Astrocyte (in vitro differentiated cells and primary cell): ENCODE data around the gene B9D1. TPM values are rescaled to one million over a fixed set of nuclear protein-coding genes. Genes with fewer than 3 reads are reported as not detected.
A peak's percentile ranks its signal among the peaks of the same experiment; 100 is the strongest.

ENCODE experiments used
- DNase-seq: peaks from one replicate; pipeline ENCODE4 v3.0.0-alpha.2; 2010; ENCODE audit warnings: low read depth
- FAIRE-seq: peaks from 2 replicates; lab custom pipeline; 2011; peaks lifted over from hg19 to GRCh38; lab: Jason Lieb, UNC
- H2AFZ ChIP-seq: 2 replicates; pipeline ENCODE4 v1.6.0; 2012; ENCODE audit warnings: low read depth, low read length, inconsistent platforms
- H3K27ac ChIP-seq: 2 replicates; pipeline ENCODE4 v1.5.1; 2011; ENCODE audit warnings: low read depth, low read length, inconsistent platforms
- H3K27me3 ChIP-seq: 2 replicates; pipeline ENCODE4 v1.6.0; 2011; ENCODE audit warnings: low read length, inconsistent platforms; ENCODE audit not compliant: insufficient read depth
- H3K36me3 ChIP-seq: 2 replicates; pipeline ENCODE4 v1.5.1; 2011; ENCODE audit warnings: low read length, inconsistent platforms; ENCODE audit not compliant: insufficient read depth
- H3K4me1 ChIP-seq: 2 replicates; pipeline ENCODE4 v1.5.1; 2011; ENCODE audit warnings: low read length, inconsistent platforms; ENCODE audit not compliant: insufficient read depth
- H3K4me2 ChIP-seq: 2 replicates; pipeline ENCODE4 v1.6.0; 2012; ENCODE audit warnings: low read length, inconsistent platforms
- H3K4me3 ChIP-seq: 2 replicates; pipeline ENCODE4 v1.5.1; 2011; ENCODE audit warnings: low read depth, mild to moderate bottlenecking, low read length, inconsistent platforms; ENCODE audit not compliant: insufficient read depth
- H3K79me2 ChIP-seq: 2 replicates; pipeline ENCODE4 v1.6.0; 2012; ENCODE audit warnings: mild to moderate bottlenecking, low read length, inconsistent platforms; ENCODE audit not compliant: insufficient read depth
- H3K9ac ChIP-seq: 2 replicates; pipeline ENCODE4 v1.6.0; 2012; ENCODE audit warnings: mild to moderate bottlenecking, low read length, inconsistent platforms
- H3K9me3 ChIP-seq: 2 replicates; pipeline ENCODE4 v1.5.1; 2012; ENCODE audit warnings: low read depth, mild to moderate bottlenecking, low read length, inconsistent platforms; ENCODE audit not compliant: insufficient read depth
- H4K20me1 ChIP-seq: 2 replicates; pipeline ENCODE4 v1.6.0; 2012; ENCODE audit warnings: low read length, inconsistent platforms; ENCODE audit not compliant: insufficient read depth
- H3K27ac Mint-ChIP-seq: one replicate; pipeline ENCODE4 v1.8.0; 2021; ENCODE audit warnings: mild to moderate bottlenecking, mixed read lengths; ENCODE audit not compliant: unreplicated experiment
- H3K27me3 Mint-ChIP-seq: one replicate; pipeline ENCODE4 v1.8.0; 2021; ENCODE audit warnings: low read depth, mixed read lengths; ENCODE audit not compliant: unreplicated experiment
- H3K36me3 Mint-ChIP-seq: one replicate; pipeline ENCODE4 v1.8.0; 2021; ENCODE audit warnings: low read depth, mixed read lengths; ENCODE audit not compliant: unreplicated experiment
- H3K4me1 Mint-ChIP-seq: one replicate; pipeline ENCODE4 v1.8.0; 2021; ENCODE audit warnings: low read depth, mixed read lengths; ENCODE audit not compliant: unreplicated experiment
- H3K4me3 Mint-ChIP-seq: one replicate; pipeline ENCODE4 v1.8.0; 2021; ENCODE audit warnings: mild to moderate bottlenecking, moderate library complexity, mixed read lengths; ENCODE audit not compliant: unreplicated experiment
- H3K9me3 Mint-ChIP-seq: one replicate; pipeline ENCODE4 v1.8.0; 2021; ENCODE audit warnings: mild to moderate bottlenecking, mixed read lengths; ENCODE audit not compliant: unreplicated experiment
- EZH2 ChIP-seq: IDR thresholded peaks from 2 replicates; pipeline ENCODE4 v1.6.1; 2012; ENCODE audit warnings: mild to moderate bottlenecking, low read length, inconsistent platforms; ENCODE audit not compliant: insufficient read depth
- total RNA-seq: library from RNA; stranded (reverse); gene quantifications from 2 replicates; pipeline ENCODE4 v1.2.1, GENCODE V29; 2021
- TF ChIP-seq, protein P1 (sequence below): IDR thresholded peaks from 2 replicates; pipeline ENCODE4 v1.5.1; 2011; ENCODE audit warnings: low read depth, mild to moderate bottlenecking, inconsistent platforms, low read length, moderate library complexity; ENCODE audit not compliant: insufficient read depth

The B9D1 gene
- total RNA-seq, 1 donor from 2014 or later, result 10.2 TPM

DNA sequence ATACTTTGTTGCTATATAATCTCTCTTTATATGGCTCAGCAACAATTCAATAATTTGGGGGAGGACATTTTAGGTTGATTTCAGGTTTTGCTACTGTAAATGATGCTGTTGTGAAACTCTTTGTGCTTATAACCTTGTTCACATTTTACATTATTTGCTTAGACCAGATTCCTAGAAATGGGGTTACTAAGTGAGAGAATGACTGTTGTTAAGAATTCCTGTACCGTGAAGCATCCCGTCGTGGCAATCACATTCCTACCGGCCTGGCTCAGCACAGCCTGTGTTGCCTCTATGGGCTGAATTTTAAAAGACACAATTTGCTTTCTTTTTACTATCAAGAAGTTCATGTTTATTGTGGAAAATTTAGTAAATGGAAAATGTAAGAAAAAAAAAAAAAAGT, 31.4 kb downstream of the B9D1 start:
- Histone ChIP-seq H4K20me1 (no peaks in the 10 kb centered on the region), H3K4me1 (peaks cover 34% of the 10 kb centered on the region), H3K4me2 (peak overlapping the region; percentile 73), H3K4me3 (peak overlapping the region; percentile 13), H3K9me3 (no peaks in the 10 kb centered on the region), H3K36me3 (no peaks in the 10 kb centered on the region), H3K27ac (peak overlapping the region; percentile 83), H3K27me3 (no peaks in the 10 kb centered on the region), H2AFZ (no peak overlapping the region), H3K9ac (peak overlapping the region; percentile 67), H3K79me2 (no peaks in the 10 kb centered on the region)
- peak overlapping the region; percentile 30 for H3K4me3 Mint-ChIP-seq
- FAIRE-seq (peak; percentile 68), DNase-seq (peak; percentile 86)
- no peaks in the 10 kb centered on the region for H3K27me3 Mint-ChIP-seq
- TF ChIP-seq EZH2, result no peak
- TF ChIP-seq, protein P1, sequence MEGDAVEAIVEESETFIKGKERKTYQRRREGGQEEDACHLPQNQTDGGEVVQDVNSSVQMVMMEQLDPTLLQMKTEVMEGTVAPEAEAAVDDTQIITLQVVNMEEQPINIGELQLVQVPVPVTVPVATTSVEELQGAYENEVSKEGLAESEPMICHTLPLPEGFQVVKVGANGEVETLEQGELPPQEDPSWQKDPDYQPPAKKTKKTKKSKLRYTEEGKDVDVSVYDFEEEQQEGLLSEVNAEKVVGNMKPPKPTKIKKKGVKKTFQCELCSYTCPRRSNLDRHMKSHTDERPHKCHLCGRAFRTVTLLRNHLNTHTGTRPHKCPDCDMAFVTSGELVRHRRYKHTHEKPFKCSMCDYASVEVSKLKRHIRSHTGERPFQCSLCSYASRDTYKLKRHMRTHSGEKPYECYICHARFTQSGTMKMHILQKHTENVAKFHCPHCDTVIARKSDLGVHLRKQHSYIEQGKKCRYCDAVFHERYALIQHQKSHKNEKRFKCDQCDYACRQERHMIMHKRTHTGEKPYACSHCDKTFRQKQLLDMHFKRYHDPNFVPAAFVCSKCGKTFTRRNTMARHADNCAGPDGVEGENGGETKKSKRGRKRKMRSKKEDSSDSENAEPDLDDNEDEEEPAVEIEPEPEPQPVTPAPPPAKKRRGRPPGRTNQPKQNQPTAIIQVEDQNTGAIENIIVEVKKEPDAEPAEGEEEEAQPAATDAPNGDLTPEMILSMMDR, result no peak
- peak overlapping the region; percentile 77 for H3K27ac Mint-ChIP-seq
- H3K4me1 Mint-ChIP-seq, result peaks cover 41% of the 10 kb centered on the region
- peaks cover 3% of the 10 kb centered on the region for H3K36me3 Mint-ChIP-seq
- H3K9me3 Mint-ChIP-seq, result no peaks in the 10 kb centered on the region

DNA sequence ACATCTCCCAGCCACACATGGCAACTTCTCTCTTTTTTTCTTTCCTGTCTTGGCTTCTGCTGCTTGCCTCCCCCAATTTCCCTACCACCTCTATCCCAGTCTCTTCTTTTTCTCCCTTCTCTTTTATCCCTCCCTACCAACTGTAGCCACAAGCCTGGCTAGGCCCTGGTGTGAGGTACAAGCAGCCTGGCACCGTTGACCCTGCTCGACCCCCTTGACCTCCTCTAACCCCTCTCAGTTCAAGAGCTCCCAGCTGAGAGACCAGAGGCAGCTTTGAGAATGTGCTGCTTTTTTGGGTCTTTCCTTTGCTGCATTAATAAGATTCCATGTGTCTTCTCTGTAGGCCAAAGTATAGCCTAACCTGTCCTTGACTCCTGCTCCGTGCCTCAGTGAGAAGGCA, 32.3 kb downstream of the B9D1 start:
- H3K4me2 ChIP-seq, result peak overlapping the region; percentile 73
- no peaks in the 10 kb centered on the region for H3K9me3 ChIP-seq
- H3K79me2 ChIP-seq, result no peaks in the 10 kb centered on the region
- H3K4me1 ChIP-seq, result peaks cover 34% of the 10 kb centered on the region
- no peak overlapping the region for H3K4me3 ChIP-seq
- no peaks in the 10 kb centered on the region for H3K36me3 ChIP-seq
- no peaks in the 10 kb centered on the region for H3K27me3 ChIP-seq
- H2AFZ ChIP-seq, result no peak overlapping the region
- no peak overlapping the region for H3K4me3 Mint-ChIP-seq
- FAIRE-seq, result no peak
- H3K4me1 Mint-ChIP-seq, result peaks cover 41% of the 10 kb centered on the region
- TF ChIP-seq, protein P1, result no peak
- TF ChIP-seq EZH2, result no peak
- H3K36me3 Mint-ChIP-seq, result peaks cover 3% of the 10 kb centered on the region
- H4K20me1 ChIP-seq, result no peaks in the 10 kb centered on the region
- H3K27ac Mint-ChIP-seq, result peak overlapping the region; percentile 77
- DNase-seq, result no peak
- peak overlapping the region; percentile 67 for H3K9ac ChIP-seq
- H3K9me3 Mint-ChIP-seq, result no peaks in the 10 kb centered on the region
- peak overlapping the region; percentile 83 for H3K27ac ChIP-seq
- H3K27me3 Mint-ChIP-seq, result no peaks in the 10 kb centered on the region

DNA sequence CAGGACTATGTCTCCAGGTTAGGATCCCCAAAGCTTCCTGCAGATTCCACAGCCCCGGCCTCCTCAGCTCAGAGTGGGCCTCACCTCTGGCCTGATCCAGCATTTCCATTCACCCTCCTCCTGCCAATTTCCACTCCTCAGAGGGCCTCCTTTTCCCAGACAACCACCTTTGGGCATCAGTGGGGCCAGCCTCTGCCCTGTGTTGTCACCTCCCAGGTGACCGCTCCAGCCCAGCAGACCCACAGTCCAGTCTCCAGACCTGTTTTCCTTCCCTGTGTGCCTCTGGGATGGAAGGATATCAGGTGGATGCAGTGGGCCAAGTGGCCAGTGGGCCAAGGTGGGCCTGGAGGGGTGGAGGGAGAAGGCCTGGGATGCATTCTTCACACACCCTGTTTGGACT, 32.7 kb downstream of the B9D1 start:
- H3K27ac ChIP-seq, result no peak overlapping the region

More for the DNA sequence above, 32.7 kb downstream of the B9D1 start:
- H3K9me3 Mint-ChIP-seq, result no peaks in the 10 kb centered on the region
- H3K9me3 ChIP-seq, result no peaks in the 10 kb centered on the region
- H3K27ac Mint-ChIP-seq, result peak overlapping the region; percentile 77
- no peak overlapping the region for H2AFZ ChIP-seq
- H3K4me2 ChIP-seq, result no peak overlapping the region
- H4K20me1 ChIP-seq, result no peaks in the 10 kb centered on the region
- H3K36me3 ChIP-seq, result no peaks in the 10 kb centered on the region
- H3K27me3 Mint-ChIP-seq, result no peaks in the 10 kb centered on the region
- no peak for TF ChIP-seq EZH2
- TF ChIP-seq, protein P1, result no peak
- H3K4me3 ChIP-seq, result no peak overlapping the region
- no peak for DNase-seq
- H3K4me3 Mint-ChIP-seq, result no peak overlapping the region
- no peak for FAIRE-seq
- H3K9ac ChIP-seq, result peak overlapping the region; percentile 67
- peaks cover 41% of the 10 kb centered on the region for H3K4me1 Mint-ChIP-seq
- H3K79me2 ChIP-seq, result no peaks in the 10 kb centered on the region
- peaks cover 3% of the 10 kb centered on the region for H3K36me3 Mint-ChIP-seq
- H3K27me3 ChIP-seq, result no peaks in the 10 kb centered on the region
- H3K4me1 ChIP-seq, result peaks cover 34% of the 10 kb centered on the region
